MCF 10A (cell line): ENCODE results near the gene LRRC75A. TPM values are rescaled to one million over a fixed set of nuclear protein-coding genes. Genes with fewer than 3 reads are reported as not detected.
A peak's percentile ranks its signal among the peaks of the same experiment; 100 is the strongest.
"Not testable (repeated sequence)": the region's sequence is repeated elsewhere in the genome, so short reads cannot be mapped to it uniquely, and the experiment has no call there.

ENCODE experiments used
- BruUV-seq: library from RNA; stranded (reverse); fragments of 400-500 nt; replicated peaks from 2 replicates; lab custom pipeline; 2021; lab: Mats Ljungman, UMichigan
- CTCF ChIA-PET: fragments of 300-600 bp; sonication (Branson Sonifier 250); formaldehyde crosslinking; extraction: SDS; loops from one replicate; lab custom pipeline; 2021; ENCODE audit warnings: antibody characterized with exemption, inconsistent platforms; lab: Yijun Ruan, JAX
- POLR2A ChIA-PET: fragments of 300-600, 350-650 bp; sonication (Branson Sonifier 250); formaldehyde crosslinking; extraction: SDS; loops from one replicate; lab custom pipeline; 2020; ENCODE audit warnings: antibody characterized with exemption, inconsistent platforms; lab: Yijun Ruan, JAX
- DNase-seq: peaks from one replicate; pipeline ENCODE4 v3.0.0-alpha.2; 2018; ENCODE audit not compliant: unreplicated experiment
- H3K27ac Mint-ChIP-seq: one replicate; pipeline ENCODE4 v1.8.0; 2022; ENCODE audit warnings: mild to moderate bottlenecking, low read depth, mixed read lengths; ENCODE audit not compliant: unreplicated experiment
- H3K27me3 Mint-ChIP-seq: one replicate; pipeline ENCODE4 v1.8.0; 2022; ENCODE audit warnings: mixed read lengths; ENCODE audit not compliant: insufficient read depth, unreplicated experiment
- H3K36me3 Mint-ChIP-seq: one replicate; pipeline ENCODE4 v1.8.0; 2022; ENCODE audit warnings: mild to moderate bottlenecking, moderate library complexity, mixed read lengths; ENCODE audit not compliant: insufficient read depth, unreplicated experiment
- H3K4me1 Mint-ChIP-seq: one replicate; pipeline ENCODE4 v1.8.0; 2022; ENCODE audit warnings: mixed read lengths; ENCODE audit not compliant: insufficient read depth, unreplicated experiment
- H3K4me3 Mint-ChIP-seq: one replicate; pipeline ENCODE4 v1.8.0; 2022; ENCODE audit warnings: mild to moderate bottlenecking, moderate library complexity, mixed read lengths; ENCODE audit not compliant: unreplicated experiment
- H3K9me3 Mint-ChIP-seq: one replicate; pipeline ENCODE4 v1.8.0; 2022; ENCODE audit warnings: mixed read lengths; ENCODE audit not compliant: unreplicated experiment
- CTCF ChIP-seq: fragments of 200-600 bp; IDR thresholded peaks from one replicate; pipeline ENCODE4 v1.8.0; 2022; ENCODE audit warnings: antibody characterized with exemption, mild to moderate bottlenecking; ENCODE audit not compliant: unreplicated experiment
- intact Hi-C: fragments of 100-400 bp; cut with micrococcal nuclease; formaldehyde crosslinking; loops from 2 replicates; pipeline ENCODE4 v1.14.1; 2022
- total RNA-seq: library from RNA; stranded (reverse); gene quantifications from 2 replicates; pipeline ENCODE4 v1.2.3, GENCODE V29; 2022

LRRC75A gene
- total RNA-seq, 1 experiment from 2014 or later, result 0.30 TPM

DNA sequence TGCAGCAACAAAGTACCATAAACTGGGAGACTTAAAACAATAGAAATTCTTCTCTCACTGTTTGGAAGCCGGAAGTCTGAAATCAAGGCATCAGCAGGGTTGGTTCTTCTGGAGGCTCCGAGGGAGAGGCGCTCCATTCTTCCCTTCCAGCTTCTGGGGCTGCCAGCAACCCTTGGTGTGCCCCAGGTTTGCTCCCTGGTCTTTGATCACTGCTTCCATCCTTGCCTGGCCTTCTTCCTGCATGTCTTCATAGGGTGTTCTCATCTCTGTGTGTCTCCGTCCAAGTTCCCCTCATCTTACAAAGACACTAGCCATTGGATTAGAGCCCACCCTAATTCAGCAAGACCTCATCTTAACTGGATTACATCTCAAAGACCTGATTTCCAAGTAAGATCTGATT, 35.3 kb upstream of the LRRC75A start:
- CTCF ChIA-PET, result interaction anchor here (0.6 to 1.2 kb wide), 2 partner anchors 74 to 159 kb away, joined by 3 read pairs; no protein-coding TSS in a partner anchor
- Mint-ChIP-seq H3K9me3 (peaks cover 7% of the 10 kb centered on the region), H3K4me1 (no peaks in the 10 kb centered on the region), H3K27me3 (peaks cover 60% of the 10 kb centered on the region), H3K27ac (no peak overlapping the region), H3K4me3 (no peak overlapping the region), H3K36me3 (no peaks in the 10 kb centered on the region)
- no peak for DNase-seq
- intact Hi-C loops, result no loop called here
- no peak for TF ChIP-seq CTCF
- no TSS peak for BruUV-seq
- POLR2A ChIA-PET, result no interaction called here

GRCh38 chr17:16525556-16525955, 33.6 kb upstream of the LRRC75A start:
- BruUV-seq, H3K9me3 Mint-ChIP-seq, H3K27ac Mint-ChIP-seq, CTCF ChIA-PET, intact Hi-C loops, H3K4me1 Mint-ChIP-seq, H3K36me3 Mint-ChIP-seq, H3K4me3 Mint-ChIP-seq, POLR2A ChIA-PET, DNase-seq: not testable (repeated sequence)
- H3K27me3 Mint-ChIP-seq, result peaks cover 48% of the 10 kb centered on the region

DNA sequence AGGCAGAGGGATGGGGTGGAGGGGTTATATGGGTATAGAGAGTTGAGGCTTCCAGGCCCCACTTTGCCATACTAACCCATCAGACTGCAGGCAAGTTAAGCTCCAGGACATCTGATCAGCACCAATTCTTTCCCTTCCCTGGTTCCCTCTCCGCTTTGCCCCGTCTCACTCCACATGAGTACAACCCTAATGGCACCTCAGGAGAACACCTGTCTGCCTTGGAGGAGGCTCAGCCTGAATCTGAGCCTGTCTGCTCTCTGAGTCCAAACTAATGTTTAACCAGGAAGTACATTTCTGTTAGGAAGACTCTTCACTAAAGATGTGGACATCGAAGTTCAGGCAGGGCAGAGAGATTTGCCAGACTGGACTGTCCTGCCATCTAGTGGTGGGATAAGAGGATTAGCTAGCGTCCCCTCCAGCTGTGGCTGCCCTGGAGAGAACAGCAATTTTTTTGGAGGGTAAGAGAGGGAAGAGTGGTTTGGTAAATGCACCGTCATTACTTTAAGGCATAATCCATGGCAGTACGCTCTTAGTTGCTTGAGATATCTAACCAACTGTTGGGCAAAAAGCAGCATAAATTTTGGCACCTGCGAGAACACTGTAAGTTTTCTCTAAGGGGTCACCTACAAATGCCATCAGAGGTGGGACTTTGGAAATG, 29.2 kb upstream of the LRRC75A start:
- H3K4me1 Mint-ChIP-seq, result peaks cover 14% of the 10 kb centered on the region
- no peaks in the 10 kb centered on the region for H3K36me3 Mint-ChIP-seq
- CTCF ChIA-PET, result interaction anchor here (0.6 to 9.4 kb wide), 27 partner anchors 10 to 185 kb away, joined by 3 to 173 read pairs (median 6); no protein-coding TSS in a partner anchor
- intact Hi-C loops, result loop anchor here (1.0 kb wide), 3 partner anchors 68 to 158 kb away; no protein-coding TSS in a partner anchor
- peak; percentile 81 for TF ChIP-seq CTCF
- DNase-seq, result peak; percentile 89
- POLR2A ChIA-PET, result interaction anchor here (1.0 to 3.8 kb wide), 10 partner anchors 13 to 158 kb away, joined by 3 to 28 read pairs (median 7); partner anchors contain the start of gene UBB
- no peak overlapping the region for H3K27ac Mint-ChIP-seq
- BruUV-seq, result no TSS peak
- no peak overlapping the region for H3K4me3 Mint-ChIP-seq
- H3K9me3 Mint-ChIP-seq, result no peaks in the 10 kb centered on the region
- peaks cover 20% of the 10 kb centered on the region for H3K27me3 Mint-ChIP-seq

GRCh38 chr17:16519021-16519420, 27.0 kb upstream of the LRRC75A start:
- peaks cover 25% of the 10 kb centered on the region for H3K27me3 Mint-ChIP-seq
- H3K9me3 Mint-ChIP-seq, result no peaks in the 10 kb centered on the region
- H3K4me3 Mint-ChIP-seq, result no peak overlapping the region
- TF ChIP-seq CTCF, result no peak
- H3K36me3 Mint-ChIP-seq, result no peaks in the 10 kb centered on the region
- H3K27ac Mint-ChIP-seq, result no peak overlapping the region
- H3K4me1 Mint-ChIP-seq, result peaks cover 17% of the 10 kb centered on the region
- intact Hi-C loops, result no loop called here
- no TSS peak for BruUV-seq
- ChIA-PET CTCF (interaction anchor here (0.6 to 9.4 kb wide), 4 partner anchors 66 to 166 kb away, joined by 3 to 173 read pairs (median 4); partner anchors contain the start of gene CENPV), POLR2A (interaction anchor here (0.7 kb wide), 1 partner anchor 79 kb away, joined by 5 read pairs; no protein-coding TSS in a partner anchor)
- DNase-seq, result no peak
